GM18517 (cell line): ENCODE results near the gene PTPRM.
"Not testable (repeated sequence)": the region's sequence is repeated elsewhere in the genome, so short reads cannot be mapped to it uniquely, and the experiment has no call there.

Source experiments
- ATAC-seq: cut with Tn5 transposase; IDR thresholded peaks from one replicate; pipeline ENCODE4 v1.9.1; 2021; ENCODE audit warnings: mild to moderate bottlenecking, moderate library complexity; ENCODE audit not compliant: unreplicated experiment

The PTPRM gene

DNA sequence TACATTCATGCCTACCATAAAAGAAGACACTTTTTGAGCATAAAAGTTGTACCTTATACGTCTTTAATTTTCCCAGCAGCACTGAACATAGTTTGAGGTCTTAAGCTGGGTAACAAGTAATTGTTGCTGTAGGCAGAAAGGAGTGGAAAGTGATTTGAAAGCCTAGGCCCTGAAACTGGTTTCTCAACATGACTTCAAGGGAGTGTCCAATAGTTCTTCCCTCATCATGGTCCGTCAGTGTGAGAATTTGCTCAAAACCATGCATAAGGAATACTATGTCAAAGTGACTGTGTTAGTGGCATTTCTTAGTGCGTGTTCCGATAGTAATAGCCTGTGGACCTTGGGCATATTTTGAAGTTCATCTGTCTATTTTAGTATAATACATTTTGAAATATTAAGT is 463.1 kb downstream of the PTPRM start:
- ATAC-seq = no peak

DNA sequence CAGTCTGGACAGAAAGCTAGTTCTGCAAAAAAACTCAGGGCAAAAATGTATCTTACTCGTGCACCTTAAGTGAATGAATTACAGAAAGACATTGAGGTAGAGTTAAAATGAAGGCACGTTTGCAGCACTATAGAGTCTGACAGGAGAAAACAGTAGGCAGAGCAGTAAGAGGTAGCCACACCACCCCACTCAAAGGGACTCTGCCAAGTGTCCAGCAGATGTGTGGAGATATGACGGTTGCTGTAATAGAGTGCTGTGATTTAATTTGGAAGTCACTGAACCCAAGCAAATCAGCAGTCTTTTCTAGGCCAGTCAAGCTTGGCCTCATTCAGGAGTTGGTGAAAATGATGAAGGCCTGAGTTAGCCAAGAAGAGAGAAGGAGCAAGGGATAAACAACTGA is 464.4 kb downstream of the PTPRM start:
- ATAC-seq = no peak

DNA sequence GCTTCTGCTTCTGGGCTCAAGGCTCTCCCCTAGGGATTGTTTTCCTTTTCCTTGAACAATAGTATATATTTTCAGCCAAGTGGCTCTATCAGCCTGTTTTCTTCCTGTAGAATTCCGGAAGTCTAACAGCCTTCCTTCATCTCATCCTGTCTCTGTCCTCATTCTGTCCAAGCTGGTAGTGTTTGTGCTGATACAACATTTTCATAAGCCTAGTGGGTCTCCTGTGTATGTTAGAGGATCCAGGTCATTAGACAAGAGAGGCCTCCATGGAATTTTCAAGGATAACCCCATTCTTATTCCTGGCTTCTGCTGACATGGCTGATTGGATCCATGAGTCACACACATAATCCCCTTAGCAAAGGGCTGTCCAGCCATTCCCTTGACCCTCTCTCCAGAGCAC is 467.6 kb downstream of the PTPRM start:
- ATAC-seq = no peak

DNA sequence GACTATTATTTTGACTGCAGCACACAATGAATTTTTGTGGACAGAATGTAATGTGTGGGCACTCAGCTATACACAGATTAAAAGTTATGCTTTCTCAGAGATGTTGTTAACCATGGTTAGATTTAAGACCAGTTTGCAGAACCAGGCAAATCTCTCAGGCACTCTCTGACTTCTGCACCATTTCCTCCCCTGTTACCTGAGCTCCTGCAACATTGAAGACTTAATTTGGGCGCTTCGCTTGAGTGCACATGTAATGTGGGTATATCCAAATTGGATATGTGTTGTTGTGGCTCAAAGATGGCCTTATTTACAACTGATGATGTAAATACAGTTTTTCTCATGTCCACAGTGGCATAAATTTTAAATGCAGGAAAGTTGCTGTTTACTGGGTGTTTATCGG is 469.4 kb downstream of the PTPRM start:
- no peak for ATAC-seq

DNA sequence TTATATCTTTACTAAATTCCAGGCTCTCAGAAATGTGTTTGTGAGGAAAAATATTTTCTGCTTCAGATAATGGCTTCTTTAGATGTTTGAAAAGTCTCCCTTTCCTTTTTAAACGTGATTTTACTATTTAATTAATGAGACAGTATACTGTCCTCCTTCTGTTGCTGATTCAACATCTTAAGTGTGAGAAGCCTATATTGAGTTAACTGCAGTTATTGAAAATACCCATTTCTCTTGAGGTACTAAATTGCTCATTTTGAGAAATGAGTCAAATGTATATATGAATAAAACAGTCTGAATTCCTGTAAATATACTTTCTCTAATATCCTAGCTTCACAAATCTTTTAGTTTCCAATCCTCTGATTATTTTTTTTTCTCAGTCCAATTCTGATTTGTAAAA is 470.2 kb downstream of the PTPRM start:
- no peak for ATAC-seq

DNA sequence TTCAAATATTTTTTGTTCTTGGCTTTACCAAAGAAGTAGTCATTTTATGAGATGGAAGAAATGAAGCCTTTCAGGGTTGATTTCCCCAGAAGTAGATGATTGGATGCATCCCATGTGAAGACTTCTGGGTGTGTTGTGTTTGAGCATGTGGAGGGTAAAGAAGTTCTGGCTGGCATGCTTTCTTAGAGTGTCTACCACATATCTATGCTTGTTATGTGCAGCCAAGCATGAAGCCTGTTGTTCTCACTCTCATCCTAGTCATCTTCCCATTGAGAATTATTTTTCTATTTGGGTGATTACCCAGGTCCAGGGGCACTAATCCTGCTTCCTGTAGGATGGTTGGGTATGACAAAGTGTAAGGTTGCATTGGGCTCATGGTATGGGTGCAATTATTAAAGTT is 472.9 kb downstream of the PTPRM start:
- no peak for ATAC-seq

DNA sequence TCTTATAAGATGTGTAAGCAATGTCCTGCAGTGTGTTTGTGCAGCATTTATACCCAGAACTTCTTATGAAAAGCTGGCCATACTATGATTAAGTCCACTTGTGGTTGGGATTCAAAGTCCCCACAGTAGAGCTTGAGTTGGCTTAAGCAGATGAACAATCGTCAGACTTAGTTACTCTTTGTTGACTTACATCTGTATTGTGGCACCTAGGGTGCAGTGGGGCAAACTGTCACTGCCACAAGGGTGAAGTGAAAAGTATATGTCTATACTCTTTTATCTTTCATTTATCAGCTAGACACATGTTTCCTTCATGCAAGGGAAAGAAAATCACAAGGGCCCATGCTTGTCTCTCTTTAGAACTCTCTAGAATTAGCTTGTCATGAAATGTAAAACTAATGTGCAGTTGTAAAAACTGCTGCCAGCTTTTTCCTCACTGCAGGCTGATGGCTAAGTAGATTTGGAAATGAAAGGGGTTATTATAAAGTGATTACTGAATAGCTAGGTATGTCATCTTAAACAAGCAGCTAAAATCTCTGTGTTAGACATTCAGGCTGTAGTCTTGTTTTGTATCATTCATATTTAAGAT is 474.5 kb downstream of the PTPRM start:
- ATAC-seq = no peak

DNA sequence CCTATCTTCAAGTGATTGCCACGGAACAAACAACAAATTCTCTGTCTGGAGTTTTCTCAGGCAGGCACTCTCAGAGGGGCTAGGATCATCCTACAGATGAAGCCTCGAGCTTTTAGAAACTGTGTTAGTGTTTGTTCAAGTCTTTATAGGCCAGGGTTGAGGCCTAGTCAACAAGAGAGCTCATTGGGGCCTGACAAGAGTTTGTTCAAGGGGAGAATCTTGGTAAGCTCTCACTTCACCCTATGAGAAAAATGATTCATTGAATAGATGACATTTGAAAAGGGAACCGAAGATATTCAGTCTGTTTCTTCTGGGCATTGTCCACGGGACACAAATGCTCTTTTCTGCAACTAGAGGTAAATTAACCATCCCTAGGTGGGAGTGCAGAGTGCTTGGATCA is 476.9 kb downstream of the PTPRM start:
- no peak for ATAC-seq

DNA sequence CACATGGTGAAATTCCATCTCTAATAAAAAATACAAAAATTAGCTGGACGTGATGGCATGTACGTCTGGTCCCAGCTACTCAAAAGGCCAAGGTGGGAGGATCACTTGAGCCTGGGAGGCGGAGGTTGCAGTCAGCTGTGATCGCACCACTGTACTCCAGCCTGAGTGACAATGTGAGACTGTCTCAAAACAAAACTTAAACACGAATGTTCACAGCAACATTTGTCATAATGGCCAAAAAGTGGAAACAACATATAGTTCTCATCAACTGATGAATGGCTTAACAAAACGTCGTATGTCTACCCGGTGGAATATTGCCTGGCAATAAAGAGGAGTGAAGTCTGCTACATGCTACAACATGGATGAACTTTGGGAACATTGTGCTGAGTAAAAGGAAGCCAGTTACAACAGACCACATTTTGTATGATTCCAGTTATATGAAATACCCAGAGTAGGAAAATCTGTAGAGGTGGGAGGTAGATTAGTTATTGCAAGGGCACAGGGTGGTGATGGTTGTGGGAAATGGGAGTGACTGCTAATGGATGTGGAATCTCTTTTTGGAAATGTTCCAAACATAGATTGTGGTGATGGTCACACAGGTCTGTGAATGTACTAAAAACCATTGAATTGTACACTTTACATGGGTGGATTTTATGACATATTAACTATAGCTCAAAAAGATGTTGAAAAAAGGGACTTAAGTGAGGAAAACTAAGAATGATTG is 478.2 kb downstream of the PTPRM start:
- no peak for ATAC-seq

DNA sequence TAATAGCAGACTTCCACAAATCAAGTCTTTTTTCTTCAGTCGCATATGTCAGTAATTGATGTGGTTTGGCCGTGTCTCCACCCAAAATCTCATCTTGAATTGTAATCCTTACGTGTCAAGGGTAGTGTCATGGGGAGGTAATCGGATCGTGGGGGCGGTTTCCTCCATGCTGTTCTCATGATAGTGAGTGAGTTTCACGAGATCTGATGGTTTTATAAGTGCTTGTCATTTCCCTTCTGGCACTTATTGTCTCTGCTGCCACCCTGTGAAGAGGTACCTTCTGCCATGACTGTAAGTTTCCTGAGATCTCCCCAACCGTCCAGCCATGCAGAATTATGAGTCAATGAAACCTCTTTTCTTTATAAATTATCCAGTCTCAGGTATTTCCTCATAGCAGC is 478.8 kb downstream of the PTPRM start:
- ATAC-seq = no peak

DNA sequence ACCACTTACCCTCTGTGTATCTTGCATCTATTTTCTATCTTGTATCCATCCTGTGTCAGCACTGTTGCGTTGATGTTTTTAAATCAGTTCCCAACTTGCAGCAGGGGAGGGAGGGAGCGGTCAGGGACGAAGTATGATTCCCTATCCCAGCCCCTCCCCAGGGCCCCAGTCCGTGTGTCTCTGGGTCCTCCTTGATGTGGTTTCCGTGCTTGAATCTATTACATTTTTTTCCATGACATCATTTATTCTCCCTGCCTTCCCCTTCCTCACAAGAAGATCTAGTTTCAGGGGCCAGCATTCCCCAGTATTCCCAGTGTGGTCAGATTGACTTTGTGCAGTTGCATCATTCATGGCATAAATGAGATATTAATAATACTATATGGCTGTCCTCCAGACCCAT is 479.3 kb downstream of the PTPRM start:
- no peak for ATAC-seq

DNA sequence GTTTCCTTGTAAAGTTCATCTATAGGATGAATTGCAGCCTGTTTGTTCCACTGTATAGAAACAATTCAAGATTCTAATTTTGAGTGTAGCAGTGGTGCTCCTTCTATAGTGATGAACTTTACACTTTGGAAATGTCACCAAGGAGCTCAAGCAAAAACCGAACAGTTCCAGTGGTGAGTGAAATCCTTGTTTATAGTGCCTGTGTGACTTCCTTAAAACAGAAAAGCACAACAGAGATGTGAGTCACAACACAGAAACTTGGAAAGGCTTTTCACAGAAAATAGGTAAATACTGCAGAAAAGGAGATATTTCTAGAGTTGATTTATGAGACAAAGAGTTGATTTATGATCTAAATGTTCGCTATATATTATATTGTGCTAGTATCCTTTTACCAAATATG is 482.0 kb downstream of the PTPRM start:
- ATAC-seq = no peak

DNA sequence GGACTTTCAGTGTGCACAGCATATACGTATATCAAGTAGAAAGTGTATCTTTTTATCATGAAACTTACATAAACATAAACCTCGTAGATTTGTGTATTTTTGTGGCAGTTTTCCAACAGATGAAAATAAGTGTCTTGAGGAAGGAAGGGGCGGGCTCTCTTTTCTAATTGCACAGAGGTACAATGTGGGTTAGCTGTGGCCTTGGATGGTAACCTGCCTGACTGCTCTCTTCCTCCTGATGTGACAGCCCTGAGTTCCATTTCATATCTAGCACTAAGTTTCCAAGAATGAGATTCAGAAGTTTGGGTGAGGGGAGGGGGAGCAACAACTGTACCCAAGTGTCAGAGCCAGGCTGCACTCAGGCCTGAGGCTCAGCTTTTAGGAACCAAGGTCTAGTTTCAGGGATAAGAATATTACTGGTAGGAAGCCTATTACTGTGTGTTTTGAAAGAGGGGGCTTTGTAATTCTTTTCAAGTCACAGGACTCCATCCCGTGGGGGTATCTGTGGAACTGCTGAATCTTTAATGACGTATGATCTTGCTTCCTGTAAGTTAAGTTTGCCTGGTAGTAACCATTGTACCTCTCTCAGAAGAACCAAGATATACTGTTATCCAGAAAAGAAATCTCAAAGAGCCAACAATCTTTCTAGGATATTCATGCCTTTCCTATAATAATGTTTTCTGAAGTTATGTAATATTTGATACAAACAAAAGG is 483.7 kb downstream of the PTPRM start:
- no peak for ATAC-seq

DNA sequence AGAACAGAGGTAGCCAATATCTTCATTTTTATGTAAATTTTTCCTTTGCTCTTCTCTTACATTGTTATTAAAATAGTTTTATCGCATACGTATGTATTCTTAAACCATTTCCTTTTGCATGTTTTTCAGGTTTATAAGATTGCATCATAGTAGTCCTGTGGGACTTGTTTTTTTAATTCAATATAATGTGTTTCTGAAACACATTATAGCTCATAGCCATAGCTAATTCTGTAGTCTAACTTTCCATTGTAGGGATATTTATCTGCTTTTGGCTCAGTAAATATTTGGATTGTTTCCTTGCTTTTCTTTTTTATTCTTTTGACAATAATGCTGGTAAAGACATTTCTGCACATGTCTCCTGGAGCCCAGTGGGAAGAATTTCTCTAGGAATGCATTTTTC is 484.3 kb downstream of the PTPRM start:
- no peak for ATAC-seq

DNA sequence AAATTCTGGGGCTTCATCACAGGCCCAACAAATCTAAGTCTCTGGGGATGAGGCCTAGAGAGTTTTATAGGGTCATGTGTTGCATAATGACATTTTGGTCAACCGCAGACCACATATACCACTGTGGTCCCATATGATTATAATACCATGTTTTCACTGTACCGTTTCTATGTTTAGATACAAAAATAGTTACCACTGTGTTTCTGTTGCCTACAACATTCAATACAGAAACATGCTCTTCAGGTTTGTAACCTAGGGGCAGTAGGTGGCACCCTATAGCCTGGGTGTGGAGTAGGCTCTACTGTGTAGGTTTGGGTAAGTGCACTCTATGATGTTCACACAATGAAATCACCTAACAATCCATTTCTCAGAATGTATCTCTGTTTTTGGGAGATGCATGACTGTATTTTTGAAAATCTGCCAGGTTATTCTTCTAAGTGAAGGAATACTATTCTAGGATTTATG is 485.2 kb downstream of the PTPRM start:
- ATAC-seq = no peak

DNA sequence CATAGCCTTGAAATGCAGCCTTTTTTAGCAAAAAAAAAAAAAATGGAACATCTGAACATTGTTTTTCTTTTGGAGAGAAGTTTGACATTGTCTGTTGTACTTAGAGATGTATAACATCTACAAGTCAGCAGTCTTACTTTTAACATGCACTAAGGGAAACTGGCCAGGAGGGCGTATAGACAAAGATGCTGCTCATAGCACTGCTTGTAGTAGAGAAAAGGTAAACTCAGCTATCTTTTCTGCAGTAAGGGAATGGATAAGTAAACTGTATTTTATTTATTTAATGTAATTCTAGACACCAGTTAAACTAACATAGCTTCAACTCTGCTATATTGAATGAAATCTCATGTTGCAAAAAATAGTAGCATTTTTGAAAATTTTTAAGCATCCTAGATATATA is 489.6 kb downstream of the PTPRM start:
- no peak for ATAC-seq

DNA sequence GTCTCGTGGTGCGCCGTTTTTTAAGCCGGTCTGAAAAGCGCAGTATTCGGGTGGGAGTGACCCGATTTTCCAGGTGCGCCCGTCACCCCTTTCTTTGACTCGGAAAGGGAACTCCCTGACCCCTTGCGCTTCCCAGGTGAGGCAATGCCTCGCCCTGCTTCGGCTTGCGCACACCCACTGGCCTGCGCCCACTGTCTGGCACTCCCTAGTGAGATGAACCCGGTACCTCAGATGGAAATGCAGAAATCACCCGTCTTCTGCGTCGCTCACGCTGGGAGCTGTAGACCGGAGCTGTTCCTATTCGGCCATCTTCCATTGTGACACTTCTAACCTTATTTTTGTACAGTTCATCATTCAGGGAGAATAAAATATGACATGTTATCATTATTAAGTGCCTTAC is 496.0 kb downstream of the PTPRM start:
- ATAC-seq = not testable (repeated sequence)

DNA sequence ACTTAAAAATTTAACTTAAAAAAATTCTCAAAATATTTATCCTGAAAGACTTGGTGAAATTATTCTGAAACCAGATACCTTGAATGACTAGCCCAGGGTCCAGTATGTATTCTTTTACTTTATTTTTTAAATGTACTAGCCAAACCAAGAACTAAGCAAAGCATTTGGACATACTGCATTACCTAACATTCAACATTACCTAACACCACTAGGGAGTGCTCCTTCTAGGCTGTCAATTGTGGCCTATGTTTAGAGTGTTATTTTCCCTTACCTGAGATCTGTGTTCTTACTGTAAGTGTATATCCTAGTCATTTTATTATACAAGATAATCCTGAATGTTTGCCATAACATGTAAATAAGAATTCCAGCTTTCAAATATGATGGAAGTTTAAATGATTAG is 496.6 kb downstream of the PTPRM start:
- ATAC-seq = no peak

DNA sequence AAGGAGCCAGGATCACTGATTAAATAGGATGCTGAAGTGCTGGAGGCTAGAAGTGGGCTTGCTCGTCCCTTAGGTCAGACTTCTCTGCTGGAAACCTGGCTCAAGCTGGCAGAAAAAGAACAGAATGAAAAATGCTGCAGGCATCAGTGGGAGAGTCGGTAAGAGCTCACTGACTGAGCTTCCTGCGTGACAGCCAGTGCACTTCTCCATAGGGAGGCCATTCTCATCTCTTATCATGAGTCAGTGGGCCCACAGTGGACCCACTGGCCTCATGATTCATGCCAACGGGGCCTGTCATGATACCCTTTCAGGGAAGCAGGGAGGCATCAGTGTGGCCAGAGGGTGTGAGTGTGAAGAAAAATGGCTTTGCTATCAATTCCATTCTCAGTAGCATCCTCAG is 498.2 kb downstream of the PTPRM start:
- no peak for ATAC-seq

DNA sequence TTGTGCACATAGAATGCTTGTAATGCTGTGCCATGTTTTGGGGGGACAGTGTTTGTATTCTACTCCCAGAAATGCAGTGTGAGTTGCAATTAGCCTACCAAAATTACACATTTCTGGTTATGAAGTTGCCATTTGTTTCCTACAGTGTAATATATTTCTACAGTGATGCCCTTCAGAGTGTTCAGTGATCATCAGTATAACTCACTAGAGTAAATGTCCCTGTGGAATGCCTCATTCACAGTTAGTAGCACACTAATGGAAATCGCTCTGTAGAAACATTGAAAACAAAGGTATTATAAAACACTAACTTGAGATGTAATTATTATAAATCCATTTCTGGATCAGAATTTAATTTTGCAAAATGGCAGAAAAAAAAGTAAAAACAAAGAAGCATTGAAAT is 498.7 kb downstream of the PTPRM start:
- no peak for ATAC-seq

DNA sequence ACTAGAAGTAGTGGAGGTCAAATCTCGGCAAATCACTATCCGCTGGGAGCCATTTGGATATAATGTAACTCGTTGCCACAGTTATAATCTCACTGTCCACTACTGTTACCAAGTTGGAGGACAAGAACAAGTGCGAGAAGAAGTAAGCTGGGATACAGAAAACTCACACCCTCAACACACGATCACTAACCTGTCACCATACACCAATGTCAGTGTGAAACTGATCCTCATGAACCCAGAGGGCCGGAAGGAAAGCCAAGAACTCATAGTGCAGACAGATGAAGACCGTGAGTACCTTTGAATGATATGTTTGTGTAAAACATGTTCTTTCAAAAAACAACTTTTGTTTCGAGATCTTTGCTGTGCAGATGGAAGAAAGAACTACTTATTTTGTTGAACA is 502.6 kb downstream of the PTPRM start:
- no peak for ATAC-seq

DNA sequence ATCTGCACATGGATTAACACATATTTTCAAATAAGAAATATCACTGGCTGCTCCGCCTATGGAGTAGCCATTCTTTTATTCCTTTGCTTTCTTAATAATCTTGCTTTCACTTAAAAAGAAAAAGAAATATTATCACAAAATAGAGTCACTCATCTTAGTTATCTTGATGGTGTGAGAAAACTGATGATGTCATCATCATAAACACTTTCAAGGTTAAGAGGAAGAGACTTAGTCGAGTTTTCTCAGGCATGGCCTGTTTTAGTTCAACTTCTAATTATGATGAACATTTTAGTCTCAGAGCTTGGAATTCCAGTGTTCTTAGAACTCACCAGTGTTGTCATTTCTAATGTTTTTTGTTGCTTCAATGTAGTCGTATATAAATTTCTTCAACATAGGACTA is 506.1 kb downstream of the PTPRM start:
- ATAC-seq = no peak
